Erythroblast (primary cell): Measurements from ENCODE around the gene IQCM.

Experiments
- GATA1 ChIP-seq: IDR thresholded peaks from 2 replicates; pipeline ENCODE4 v1.6.1; 2011; ENCODE audit warnings: low read depth, mild to moderate bottlenecking, control low read depth, low read length, moderate library complexity
- POLR2A ChIP-seq: IDR thresholded peaks from 2 replicates; pipeline ENCODE4 v1.6.1; 2011; ENCODE audit warnings: mild to moderate bottlenecking, low read length

DNA sequence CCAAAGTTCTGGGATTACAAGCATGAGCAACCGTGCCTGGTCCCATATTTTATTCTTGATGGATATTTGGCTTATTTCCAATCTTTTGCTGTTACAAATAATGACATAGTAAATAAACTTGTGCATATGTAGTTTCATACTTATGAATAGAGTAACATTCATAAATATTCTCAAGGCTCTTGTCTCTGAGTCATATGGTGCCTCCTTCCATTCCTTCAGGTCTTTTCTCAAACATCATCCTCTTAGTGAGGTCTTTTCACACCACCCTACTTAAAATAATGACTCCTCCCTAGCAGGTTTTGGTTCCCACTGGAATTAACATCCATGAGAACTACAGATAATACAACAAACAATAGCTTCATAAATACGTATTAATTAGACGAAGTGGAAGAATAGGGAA lies 416.6 kb downstream of the IQCM start:
- TF ChIP-seq POLR2A (no peak), GATA1 (no peak)
